Measurements from ENCODE around the gene TMEM191C.
"Not testable (repeated sequence)": the region's sequence is repeated elsewhere in the genome, so short reads cannot be mapped to it uniquely, and the experiment has no call there.

The TMEM191C gene

DNA sequence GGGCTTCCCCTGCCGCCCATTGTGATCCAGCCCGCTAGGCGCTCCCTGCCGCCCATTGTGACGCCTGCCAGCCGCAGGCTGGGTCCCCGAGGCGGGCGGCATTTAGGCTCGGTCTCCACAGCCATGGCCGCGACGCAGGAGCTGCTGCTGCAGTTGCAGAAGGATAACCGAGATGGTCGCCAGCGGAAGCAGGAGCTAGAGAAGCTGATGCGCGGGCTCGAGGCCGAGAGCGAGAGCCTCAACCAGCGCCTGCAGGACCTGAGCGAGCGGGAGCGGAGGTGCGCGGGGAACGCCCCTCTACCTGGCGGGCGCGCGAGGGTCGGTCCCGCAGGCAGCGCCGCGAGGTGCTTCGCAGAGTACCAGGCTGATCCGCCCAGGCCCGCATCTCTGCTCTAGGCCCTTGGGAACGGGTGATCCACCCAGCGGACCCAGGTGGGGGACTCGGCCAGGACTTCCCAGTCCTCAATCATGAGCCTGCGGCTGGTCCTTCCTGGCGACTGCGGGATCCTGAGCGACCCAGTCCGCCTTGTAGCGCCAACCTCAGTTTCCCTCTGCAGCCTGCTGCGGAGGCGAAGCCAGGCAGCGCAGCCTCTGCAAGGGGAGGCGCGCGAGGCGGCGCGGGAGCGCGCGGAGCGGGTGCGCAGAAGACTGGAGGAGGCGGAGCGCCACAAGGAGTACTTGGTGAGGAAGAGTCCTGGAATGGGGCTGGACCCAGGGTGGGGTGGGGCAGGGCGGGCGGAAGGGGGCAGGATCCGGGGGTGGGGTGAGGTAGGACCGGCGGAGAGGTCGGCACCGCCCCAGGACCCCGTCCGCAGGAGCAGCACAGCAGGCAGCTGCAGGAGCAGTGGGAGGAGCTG lies at the start of gene TMEM191C:
TMEM191C (plus strand) TSS at position 51 of the 857 bp plus-strand sequence; CDS start at position 124, 73 bp downstream.
- not testable (repeated sequence) for DNase-seq (ENCODE audit: low read depth)

- DNase-seq (ENCODE audit: low read depth), result not testable (repeated sequence)
Observed at GRCh38 chr22:21417853-21418252, 49.3 kb upstream of the TMEM191C start.

DNA sequence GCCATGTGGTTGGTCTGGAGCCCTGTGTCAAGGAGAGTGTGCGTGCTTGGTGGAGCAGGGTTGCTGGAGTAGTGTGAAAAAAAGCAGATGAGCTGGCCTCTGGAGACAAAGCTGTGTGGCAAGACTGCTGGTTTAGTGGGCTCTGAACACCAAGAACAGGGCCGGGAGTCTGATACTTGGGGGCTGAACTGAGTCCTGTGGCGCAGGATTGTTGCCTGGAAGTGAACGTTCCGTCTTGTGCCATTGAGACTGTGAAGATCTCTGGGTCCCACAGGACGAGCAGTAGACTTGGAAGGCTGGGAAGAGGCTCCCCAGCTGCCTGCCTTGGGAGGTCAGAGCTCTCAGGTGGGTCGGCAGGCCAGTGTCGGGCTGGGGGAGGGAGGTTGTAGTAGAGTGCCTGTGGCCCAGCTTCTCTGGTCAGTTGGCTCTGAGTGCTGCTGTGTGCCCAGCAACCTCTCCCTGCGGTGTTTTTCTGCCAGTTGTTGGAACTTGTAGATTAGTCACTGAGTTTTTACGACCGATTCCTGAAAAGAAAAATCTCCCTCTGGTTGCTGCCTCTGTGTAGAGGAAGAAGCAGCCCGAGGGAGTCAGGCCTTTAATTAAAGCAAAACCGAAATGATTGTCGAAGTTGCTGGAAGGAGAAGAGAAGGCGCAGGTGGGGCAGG lies 48.1 kb upstream of the TMEM191C start:
- DNase-seq (ENCODE audit: low read depth), result not testable (repeated sequence)

DNA sequence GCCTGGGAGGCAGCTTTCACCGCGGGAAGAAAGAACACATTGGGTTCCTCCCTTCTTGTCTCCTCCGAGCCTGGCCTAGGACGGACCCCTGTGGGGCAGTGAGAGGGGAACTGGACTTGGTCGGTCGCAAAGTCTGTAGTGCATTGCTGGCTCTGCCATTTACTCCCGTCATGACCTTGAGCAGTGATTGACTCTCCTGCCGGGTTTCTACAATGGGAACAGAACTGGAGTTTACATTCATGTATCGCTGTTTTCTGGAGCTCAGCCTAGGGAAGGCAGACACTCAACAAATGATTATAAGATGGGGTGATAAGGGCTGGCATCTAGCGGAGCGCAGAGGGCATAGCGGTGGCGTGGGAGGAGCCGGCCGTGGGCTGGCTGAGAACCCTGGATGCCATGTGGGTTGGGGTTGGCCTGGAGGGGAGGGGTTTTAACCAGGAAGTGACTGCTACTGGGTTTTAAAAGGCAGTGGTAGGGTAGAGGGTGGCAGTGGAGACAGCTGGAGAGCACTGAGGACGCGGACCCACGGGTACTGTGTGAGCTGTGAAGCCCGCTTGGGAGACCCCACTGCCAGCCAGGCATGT lies 46.9 kb upstream of the TMEM191C start:
- not testable (repeated sequence) for DNase-seq (ENCODE audit: low read depth)

- DNase-seq (ENCODE audit: low read depth), result not testable (repeated sequence)
Observed at GRCh38 chr22:21424084-21424709, 43.0 kb upstream of the TMEM191C start.

DNA sequence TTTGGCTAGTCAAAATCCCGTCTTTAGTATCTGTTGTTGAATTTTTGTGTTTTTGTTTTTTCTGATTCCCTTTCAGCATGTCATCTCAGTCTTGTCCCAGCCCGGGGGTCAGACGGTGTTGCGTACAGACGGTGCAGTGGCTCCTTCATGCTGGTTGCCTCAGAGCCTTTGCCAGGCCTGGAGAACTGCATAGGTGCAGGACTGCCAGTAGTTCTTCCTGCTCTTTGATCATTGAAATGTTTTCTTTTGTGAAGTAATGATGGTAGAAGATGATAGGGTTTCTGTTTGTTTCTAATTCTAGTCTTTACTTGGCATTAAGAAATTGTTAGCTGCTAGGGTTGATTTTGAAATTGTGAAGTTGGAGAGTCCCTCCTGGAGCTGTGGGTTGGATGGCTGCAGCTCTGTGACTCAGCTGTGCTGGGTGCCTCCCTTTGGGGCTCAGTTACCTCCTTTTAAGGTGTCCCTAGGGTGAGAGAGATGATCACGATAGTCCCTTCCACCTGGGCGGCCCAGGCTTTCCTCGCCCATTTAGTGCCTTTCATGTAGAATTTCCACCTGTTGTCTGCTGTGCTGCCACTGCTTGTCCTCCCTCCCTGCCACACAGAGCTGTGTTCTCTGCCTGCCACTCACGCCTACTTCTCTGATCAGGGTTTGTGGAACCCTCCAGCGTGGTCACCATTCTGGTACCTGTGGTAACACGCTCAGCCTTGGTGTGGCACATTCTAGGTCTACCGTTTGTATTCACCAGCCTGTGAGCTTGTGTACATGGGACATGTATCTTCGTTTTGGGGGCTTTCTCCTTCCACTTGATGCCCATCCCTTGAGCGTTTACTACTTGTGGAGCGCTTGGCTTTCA lies 32.6 kb upstream of the TMEM191C start:
- not testable (repeated sequence) for DNase-seq (ENCODE audit: low read depth)

DNA sequence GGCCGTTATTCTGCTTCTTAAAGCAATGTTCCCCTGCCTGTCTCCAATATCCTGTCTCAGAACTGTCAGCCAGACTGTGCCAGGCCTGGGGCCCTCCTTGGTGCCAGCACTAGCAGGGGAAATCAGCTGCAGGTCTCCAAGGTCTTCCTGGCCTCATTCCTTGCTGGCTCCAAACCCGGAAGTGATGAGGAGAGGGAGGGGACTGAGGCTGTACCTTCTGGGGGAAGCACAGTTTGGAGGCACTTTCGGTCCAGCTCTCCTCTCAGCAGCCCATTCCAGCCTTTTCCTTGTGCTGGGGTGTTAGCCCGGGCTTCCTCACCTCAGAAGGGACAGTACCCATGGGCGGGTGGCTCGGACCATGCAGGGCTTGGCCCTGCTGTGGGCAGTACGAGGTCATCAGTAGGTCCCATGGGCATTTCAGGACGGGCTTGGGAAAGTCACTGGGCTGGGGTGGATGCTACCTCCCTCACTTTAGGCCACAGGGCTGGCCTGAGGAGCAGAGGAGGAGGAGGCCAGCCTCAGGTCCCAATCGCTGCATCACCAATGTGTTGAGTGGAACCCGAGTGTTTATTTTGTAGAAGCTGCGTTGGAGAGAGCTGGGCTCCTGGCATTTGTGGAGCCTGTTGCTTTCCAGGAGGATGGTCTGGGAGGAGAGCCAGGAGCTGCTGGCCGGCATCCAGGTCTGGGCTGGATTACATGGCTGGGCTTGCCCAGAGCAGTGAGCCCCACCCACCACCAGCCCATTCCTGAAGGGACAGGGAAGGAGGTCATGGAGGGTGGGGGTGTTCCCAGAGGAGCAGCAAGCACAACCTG lies 31.0 kb upstream of the TMEM191C start:
- not testable (repeated sequence) for DNase-seq (ENCODE audit: low read depth)

- DNase-seq (ENCODE audit: low read depth), result not testable (repeated sequence)
Observed at GRCh38 chr22:21438013-21438412, 29.2 kb upstream of the TMEM191C start.

DNA sequence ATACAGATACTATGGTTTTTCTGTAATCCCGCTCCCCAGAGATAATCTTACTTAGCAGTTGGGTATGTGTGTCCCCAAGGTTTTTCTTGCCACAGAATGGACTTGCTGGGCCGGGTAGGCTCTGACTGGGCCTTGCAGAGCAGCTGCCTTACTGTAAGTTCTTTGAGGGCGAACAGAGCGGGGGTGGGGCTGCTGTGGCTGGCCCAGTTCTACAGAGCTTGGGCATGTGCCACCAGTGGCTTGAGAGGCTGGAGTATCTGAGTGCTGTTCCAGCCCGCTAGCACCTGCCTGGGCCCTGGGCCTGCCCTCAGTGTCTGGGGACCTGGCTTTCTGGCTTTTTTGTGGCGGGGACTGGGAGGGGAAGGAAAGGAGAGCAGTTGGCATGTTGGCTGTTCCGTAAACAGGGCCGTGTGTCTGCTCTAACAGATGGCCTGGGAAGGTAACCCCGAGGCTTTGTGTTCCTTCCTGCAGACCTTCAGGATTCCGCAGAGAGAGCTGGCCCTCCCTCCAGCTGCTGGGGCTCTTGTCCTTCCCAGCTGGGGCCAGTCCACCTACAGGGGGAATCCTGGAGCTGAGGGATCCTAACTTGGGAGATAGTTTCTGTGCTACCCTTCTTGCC lies 27.1 kb upstream of the TMEM191C start:
- not testable (repeated sequence) for DNase-seq (ENCODE audit: low read depth)

- DNase-seq (ENCODE audit: low read depth), result not testable (repeated sequence)
Observed at GRCh38 chr22:21440676-21441075, 26.5 kb upstream of the TMEM191C start.

- not testable (repeated sequence) for DNase-seq (ENCODE audit: low read depth)
Observed at GRCh38 chr22:21441170-21441569, 26.0 kb upstream of the TMEM191C start.

DNA sequence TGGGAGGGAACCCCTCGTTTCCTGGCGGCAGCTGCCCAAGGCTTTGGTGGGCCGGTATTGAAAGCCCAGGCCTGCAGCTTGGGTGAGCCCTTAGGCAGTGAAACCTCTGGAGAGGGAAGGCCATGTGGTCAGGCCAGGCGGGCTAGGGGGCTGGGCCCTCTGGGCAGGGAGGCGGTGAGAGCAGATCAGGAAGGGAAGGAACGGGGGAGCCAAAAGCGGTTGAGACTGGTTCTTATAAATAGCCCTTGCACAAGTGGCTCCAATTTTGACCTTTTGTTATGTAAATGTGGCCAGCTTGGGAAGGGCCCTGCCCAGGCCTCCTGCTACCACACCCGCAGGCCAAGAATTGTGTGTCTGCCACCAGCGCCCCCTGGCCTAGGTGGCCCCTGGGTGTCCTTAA lies 25.1 kb upstream of the TMEM191C start:
- DNase-seq (ENCODE audit: low read depth), result not testable (repeated sequence)

GRCh38 chr22:21442646-21443045 lies 24.5 kb upstream of the TMEM191C start:
- DNase-seq (ENCODE audit: low read depth), result not testable (repeated sequence)

GRCh38 chr22:21443057-21443734 lies 24.0 kb upstream of the TMEM191C start:
- DNase-seq (ENCODE audit: low read depth), result no peak

DNA sequence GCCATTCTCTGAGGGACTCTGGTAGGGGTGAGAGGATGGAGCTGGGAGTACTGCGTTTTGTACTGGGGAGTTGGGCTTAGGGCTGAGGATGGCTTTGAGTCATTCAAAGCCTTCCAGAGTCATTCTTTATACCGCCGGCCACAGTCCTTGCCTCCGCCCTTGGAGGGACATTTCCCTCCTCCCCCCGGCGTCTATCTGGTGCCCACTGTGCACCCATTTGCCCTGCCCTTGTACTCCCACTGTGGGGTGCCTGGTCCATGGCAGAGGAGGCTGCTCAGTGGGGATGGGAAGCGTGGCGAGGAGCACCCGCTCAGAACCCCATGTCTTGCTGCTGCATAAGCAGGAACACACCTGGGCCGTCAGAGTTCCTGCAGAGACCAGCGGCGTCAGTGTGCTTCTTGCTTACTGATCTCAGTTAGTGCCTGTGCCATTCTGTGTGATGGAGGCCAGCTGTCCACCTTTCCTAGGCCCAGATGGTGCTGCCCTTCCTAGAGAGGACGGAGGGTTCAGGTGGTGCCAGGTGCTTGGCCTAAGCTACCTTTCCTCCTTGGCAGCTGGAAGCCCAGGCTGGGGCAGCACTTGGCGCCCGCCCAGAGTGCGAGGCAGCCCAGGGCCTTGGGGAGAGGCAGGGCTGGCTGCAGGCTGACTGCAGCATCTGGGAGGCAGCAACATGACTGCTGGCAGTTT lies 23.3 kb upstream of the TMEM191C start:
- no peak for DNase-seq (ENCODE audit: low read depth)

DNA sequence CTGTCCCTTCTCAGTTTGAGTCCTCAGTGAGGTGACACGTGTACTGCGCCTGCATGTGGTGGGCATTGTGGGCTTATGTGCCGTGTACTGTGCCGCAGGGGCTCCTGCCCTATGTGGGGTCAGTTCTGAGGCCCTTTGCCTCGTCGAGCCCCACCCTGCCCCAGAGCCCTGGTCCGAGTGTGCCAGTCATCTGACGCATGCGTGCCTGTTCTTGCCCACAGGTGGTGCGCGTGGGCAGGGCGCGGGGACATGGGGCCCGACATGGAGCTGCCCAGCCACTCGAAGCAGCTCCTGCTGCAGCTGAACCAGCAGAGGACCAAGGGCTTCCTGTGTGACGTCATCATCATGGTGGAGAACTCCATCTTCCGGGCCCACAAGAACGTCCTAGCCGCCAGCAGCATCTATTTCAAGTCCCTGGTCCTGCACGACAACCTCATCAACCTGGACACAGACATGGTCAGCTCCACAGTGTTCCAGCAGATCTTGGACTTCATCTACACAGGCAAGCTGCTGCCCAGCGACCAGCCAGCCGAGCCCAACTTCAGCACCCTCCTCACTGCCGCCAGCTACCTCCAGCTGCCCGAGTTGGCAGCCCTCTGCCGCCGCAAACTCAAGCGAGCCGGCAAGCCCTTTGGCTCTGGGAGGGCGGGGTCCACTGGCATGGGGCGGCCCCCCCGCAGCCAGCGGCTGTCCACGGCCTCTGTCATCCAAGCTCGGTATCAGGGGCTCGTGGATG lies 22.3 kb upstream of the TMEM191C start:
- DNase-seq (ENCODE audit: low read depth), result no peak

GRCh38 chr22:21445437-21446127 lies 21.6 kb upstream of the TMEM191C start:
- DNase-seq (ENCODE audit: low read depth), result no peak

All from HS-5 (cell line).